Measurements from ENCODE around the gene SLC35G1.

SLC35G1 gene

DNA sequence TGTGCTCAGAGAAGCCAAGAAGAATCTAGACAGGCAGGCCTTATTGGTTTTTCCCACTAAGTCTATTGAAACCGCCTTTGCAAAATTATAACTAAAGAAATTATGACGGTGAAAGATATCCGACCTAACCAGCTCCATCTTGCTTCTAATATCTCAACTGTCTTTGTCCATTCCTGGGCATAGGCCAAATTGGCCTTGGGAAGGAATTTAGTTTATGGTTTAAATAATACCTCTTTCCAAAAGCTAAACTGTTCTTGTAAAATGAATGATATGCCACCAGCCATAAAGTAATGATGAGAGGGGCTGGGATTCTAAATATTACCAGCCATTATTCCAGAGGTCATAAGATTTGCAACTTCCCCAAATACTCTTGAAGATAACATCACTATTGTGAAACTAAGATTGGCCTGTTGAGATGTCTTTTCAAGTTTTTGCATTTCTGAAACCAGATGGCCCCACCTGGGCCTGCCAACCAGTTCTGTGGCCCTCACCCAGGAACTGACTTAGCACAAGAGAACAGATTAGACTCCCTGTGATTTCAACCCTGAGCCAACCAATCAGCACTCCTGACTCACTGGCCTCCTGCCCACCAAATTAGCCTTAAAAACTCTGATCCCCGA, 41.2 kb upstream of the SLC35G1 start:
- TF ChIP-seq, protein P1, sequence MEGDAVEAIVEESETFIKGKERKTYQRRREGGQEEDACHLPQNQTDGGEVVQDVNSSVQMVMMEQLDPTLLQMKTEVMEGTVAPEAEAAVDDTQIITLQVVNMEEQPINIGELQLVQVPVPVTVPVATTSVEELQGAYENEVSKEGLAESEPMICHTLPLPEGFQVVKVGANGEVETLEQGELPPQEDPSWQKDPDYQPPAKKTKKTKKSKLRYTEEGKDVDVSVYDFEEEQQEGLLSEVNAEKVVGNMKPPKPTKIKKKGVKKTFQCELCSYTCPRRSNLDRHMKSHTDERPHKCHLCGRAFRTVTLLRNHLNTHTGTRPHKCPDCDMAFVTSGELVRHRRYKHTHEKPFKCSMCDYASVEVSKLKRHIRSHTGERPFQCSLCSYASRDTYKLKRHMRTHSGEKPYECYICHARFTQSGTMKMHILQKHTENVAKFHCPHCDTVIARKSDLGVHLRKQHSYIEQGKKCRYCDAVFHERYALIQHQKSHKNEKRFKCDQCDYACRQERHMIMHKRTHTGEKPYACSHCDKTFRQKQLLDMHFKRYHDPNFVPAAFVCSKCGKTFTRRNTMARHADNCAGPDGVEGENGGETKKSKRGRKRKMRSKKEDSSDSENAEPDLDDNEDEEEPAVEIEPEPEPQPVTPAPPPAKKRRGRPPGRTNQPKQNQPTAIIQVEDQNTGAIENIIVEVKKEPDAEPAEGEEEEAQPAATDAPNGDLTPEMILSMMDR (IDR thresholded peaks at IDR 0.05; ENCODE audit: borderline replicate concordance, control extremely low read depth, extremely low read depth, insufficient read depth, missing control alignments) = no peak
- no peak for DNase-seq (ENCODE audit: low spot score)
- in situ Hi-C loops (cut with MboI; ENCODE audit: low sequenced_read_pairs, unreplicated experiment) = no loop called here

DNA sequence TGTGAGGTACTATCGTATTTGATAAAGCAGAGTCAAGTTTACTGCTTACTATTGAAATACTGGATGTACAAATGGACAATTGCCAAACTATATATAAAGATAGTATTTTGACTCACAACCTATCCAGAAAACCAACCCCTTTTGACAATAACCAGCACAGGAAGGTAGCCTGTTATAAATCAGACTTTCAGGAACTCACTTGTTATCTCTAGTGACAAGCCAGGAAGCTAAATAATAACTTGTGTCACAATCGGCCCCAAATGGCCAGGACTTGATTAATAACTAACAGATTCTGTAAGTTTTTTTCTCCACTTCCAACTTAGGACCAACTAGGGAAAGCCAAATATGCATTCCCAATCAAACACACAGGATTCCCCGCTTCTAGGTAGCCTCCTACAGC, 38.8 kb upstream of the SLC35G1 start:
- no peak for DNase-seq (ENCODE audit: low spot score)
- in situ Hi-C loops (cut with MboI; ENCODE audit: low sequenced_read_pairs, unreplicated experiment) = no loop called here
- TF ChIP-seq, protein P1 (IDR thresholded peaks at IDR 0.05; ENCODE audit: borderline replicate concordance, control extremely low read depth, extremely low read depth, insufficient read depth, missing control alignments) = no peak

DNA sequence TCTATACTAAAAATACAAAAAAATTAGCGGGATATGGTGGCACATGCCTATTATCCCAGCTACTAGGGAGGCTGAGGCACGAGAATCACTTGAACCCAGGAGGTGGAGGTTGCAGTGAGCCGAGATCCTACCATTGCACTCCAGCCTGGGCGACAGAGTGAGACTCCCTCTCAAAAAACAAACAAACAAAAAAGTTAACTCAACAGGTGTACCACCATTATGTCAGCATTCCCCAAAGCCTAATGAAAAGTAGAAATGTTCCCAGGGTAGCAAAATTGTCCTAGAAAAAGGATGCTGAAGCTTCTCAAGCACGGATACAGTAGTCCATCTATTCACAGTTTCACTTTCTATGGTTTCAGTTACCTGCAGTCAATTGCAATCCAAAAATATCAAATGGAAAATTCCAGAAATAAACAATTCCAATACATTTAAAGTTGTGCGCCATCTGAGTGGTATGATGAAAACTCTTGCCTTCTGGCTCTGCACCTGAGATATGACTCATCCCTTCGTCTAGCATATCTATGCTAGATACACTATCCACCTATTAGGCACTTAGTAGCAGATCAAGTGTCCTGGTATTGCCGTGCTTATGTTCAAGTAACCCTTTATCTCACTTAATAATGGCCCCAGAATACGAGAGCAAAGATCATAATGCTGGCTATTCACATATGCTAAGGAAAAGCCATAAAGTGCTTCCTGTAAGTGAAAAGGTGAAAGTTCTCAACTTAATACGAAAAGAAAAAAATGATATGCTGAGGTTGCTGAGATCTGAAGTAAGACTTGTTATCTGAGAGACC, 37.2 kb upstream of the SLC35G1 start:
- TF ChIP-seq, protein P1 (IDR thresholded peaks at IDR 0.05; ENCODE audit: borderline replicate concordance, control extremely low read depth, extremely low read depth, insufficient read depth, missing control alignments) = no peak
- no peak for DNase-seq (ENCODE audit: low spot score)
- in situ Hi-C loops (cut with MboI; ENCODE audit: low sequenced_read_pairs, unreplicated experiment) = no loop called here

DNA sequence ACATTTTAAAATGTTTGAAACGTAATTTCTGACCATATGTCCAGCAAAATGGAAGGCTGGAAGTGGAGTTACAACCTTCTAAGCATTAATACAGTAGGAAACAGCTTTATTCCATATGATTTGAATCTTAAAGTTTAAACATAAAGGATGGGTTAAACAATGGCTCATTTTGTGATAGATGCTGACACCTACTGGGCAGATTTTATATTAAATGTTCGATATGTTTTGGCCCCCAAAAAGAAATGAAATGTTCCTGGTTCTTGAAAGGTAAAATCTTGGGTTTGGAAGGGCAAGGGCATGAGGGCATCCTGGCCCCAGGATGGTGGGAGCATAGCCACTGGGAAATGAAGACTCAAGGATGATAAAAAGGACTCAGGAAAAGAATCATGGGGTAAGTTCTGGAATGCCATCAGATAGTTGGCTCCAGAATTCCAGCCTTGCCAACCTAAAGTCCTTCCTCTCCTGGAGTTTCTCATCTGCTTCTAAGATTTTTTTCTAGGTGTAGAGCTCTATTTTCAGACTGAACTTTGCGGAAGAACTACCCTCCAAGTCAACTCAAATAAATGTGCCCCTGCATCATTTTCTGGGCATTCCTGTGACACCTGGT, 34.6 kb upstream of the SLC35G1 start:
- peak; percentile 32 for DNase-seq (ENCODE audit: low spot score)
- in situ Hi-C loops (cut with MboI; ENCODE audit: low sequenced_read_pairs, unreplicated experiment) = no loop called here
- TF ChIP-seq, protein P1 (IDR thresholded peaks at IDR 0.05; ENCODE audit: borderline replicate concordance, control extremely low read depth, extremely low read depth, insufficient read depth, missing control alignments) = no peak

DNA sequence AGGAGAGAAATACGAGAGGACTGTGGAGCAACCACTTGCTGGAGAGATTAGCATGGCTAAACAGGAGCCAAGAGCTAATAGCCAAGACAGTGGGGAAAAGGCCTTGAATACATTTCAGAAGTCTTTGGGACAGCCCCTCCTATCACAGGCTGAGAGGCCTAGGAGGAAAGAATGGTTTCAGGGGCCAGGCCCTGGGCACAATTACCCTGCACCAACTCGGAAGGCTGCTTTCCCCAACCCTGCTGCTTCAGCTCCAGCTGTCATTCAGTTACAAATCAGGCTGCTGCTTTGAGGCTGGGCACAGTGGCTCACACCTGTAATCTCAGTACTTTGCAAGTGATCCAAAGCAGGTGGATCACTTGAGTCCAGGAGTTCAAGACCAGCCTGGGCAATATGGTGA, 32.0 kb upstream of the SLC35G1 start:
- TF ChIP-seq, protein P1 (IDR thresholded peaks at IDR 0.05; ENCODE audit: borderline replicate concordance, control extremely low read depth, extremely low read depth, insufficient read depth, missing control alignments) = no peak
- DNase-seq (ENCODE audit: low spot score) = no peak
- in situ Hi-C loops (cut with MboI; ENCODE audit: low sequenced_read_pairs, unreplicated experiment) = no loop called here

DNA sequence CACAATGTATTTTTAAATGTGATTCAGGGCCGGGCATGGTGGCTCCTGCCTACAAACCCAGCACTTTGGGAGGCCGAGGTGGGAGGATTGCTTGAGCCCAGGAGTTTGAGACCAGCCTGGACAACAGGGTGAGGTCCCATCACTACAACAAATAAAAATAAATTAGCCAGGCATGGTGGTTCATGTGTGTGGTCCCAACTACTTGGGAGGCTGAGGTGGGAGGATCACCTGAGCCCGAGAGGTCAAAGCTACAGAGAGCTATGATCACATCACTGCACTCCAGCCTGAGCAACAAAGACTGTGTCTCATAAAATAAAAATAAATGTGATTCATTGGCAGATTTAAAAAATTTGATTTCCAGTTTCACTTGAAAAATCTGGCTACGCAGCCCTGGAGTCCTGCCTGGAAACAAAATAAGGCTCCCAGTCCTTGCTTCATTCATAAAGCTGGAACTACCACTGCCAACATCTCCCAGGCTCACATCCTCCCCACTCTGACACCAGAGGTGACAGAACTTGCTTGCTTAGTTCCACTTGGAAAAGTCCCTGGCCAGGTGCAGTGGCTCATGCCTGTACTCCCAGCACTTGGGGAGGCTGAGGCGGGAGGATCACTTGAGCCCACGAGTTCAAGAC, 27.9 kb upstream of the SLC35G1 start:
- no peak for DNase-seq (ENCODE audit: low spot score)
- TF ChIP-seq, protein P1 (IDR thresholded peaks at IDR 0.05; ENCODE audit: borderline replicate concordance, control extremely low read depth, extremely low read depth, insufficient read depth, missing control alignments) = no peak
- in situ Hi-C loops (cut with MboI; ENCODE audit: low sequenced_read_pairs, unreplicated experiment) = no loop called here

Data from GM13976 (cell line).